IPS-18a (cell line): ENCODE measurements around the gene ANKS1B.
"Not testable (repeated sequence)": the region's sequence is repeated elsewhere in the genome, so short reads cannot be mapped to it uniquely, and the experiment has no call there.

Experiments
- H3K27ac ChIP-seq: one replicate; pipeline ENCODE4 v1.5.1; 2013; ENCODE audit warnings: low read length
- H3K27me3 ChIP-seq: one replicate; pipeline ENCODE4 v1.6.1; 2013; ENCODE audit warnings: mild to moderate bottlenecking, low read length; ENCODE audit not compliant: control insufficient read depth, insufficient read depth
- H3K36me3 ChIP-seq: one replicate; pipeline ENCODE4 v1.6.1; 2013; ENCODE audit warnings: low read depth, low read length; ENCODE audit not compliant: control insufficient read depth
- H3K4me1 ChIP-seq: one replicate; pipeline ENCODE4 v1.6.1; 2013; ENCODE audit warnings: low read depth, low read length; ENCODE audit not compliant: control insufficient read depth
- H3K4me3 ChIP-seq: one replicate; pipeline ENCODE4 v1.5.1; 2013; ENCODE audit warnings: low read length
- H3K9ac ChIP-seq: one replicate; pipeline ENCODE4 v1.6.1; 2013; ENCODE audit warnings: mild to moderate bottlenecking, low read length, moderate library complexity
- H3K9me3 ChIP-seq: one replicate; pipeline ENCODE4 v1.6.1; 2013; ENCODE audit warnings: low read depth, low read length; ENCODE audit not compliant: control insufficient read depth

The ANKS1B gene

DNA sequence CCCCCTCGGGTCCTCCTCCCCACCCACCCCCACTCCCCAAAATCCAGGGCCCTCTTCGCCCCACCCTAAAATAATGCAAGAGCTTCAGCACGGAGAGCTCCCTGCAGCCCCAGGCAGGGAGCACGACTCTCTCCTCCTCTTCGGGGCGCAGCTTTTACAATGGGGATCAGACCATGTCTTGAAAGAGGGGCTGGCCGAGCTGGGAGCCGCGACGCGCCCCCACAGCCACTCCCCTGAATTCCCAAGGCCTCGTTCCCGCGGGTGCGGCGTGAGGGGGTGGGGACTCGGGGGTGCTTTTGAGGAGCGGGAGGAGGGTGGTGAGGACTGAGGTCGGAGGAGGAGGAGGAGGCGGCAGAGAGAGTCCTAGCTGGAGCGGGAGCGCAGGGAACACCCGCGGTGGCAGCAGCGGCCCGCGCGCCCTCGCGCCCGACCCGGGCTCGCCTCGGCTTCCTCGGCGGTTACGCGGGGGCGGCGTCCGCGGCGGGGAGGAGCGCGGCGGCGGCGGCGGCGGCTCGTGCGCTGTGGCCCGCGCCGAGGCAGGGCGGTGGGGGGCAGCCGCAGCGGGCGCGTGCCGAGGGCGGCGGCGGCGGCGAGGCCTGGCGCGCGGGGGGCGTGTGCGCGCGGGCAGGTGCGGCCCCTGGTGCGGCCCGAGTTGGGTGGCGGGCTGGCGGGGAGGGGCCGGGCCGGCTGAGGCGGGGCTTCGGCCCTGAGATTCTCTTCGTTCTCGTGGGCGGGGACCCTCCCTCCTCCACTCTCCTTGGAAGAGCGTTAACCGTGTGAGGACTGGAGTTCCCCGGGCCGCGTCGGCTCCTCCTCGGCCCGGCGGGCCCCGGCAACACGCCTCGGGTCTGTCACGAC is at the start of gene ANKS1B:
Gene ANKS1B (minus strand): TSS at position 666 of the 858 bp plus-strand sequence. CDS start 699 bp downstream, outside the sequence.
- no peaks in the 10 kb centered on the region for H3K36me3 ChIP-seq
- peak within 1 kb of the TSS; percentile 76 for H3K4me3 ChIP-seq
- H3K4me1 ChIP-seq = peaks cover 8% of the 10 kb centered on the region
- H3K9me3 ChIP-seq = no peaks in the 10 kb centered on the region
- H3K9ac ChIP-seq = peak within 1 kb of the TSS; percentile 40
- H3K27ac ChIP-seq = no peak within 1 kb of the TSS
- H3K27me3 ChIP-seq = peaks cover 35% of the 10 kb centered on the region

GRCh38 chr12:100031836-100032235 is 47.1 kb upstream of the ANKS1B start:
- Histone ChIP-seq H3K9me3 (no peaks in the 10 kb centered on the region), H3K27ac (no peak overlapping the region), H3K27me3 (no peaks in the 10 kb centered on the region), H3K9ac (no peak overlapping the region), H3K4me1 (no peaks in the 10 kb centered on the region), H3K36me3 (no peaks in the 10 kb centered on the region), H3K4me3 (no peak overlapping the region)

DNA sequence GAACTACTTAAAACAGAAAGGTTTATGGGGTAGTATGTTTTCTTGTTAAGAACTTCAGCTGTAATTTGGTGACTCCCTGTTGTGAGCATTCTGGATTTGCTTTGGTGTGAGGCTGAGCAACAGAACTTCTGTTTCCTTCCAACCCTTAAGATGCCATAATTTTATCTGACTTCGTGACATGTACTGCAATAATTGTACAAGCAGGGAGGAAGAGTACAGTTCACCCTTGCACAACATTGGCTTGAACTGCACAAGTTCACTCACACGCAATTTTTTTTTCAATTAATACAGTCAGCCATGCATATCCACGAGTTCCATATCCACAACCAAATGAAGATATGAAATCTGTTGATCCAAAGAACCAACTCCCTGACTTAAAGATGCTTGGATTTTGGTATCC is 42.9 kb upstream of the ANKS1B start:
- Histone ChIP-seq H3K4me3 (no peak overlapping the region), H3K36me3 (no peaks in the 10 kb centered on the region)

GRCh38 chr12:100026241-100026640 is 41.5 kb upstream of the ANKS1B start:
- no peaks in the 10 kb centered on the region for H3K36me3 ChIP-seq
- no peak overlapping the region for H3K27ac ChIP-seq
- no peaks in the 10 kb centered on the region for H3K27me3 ChIP-seq
- H3K9ac ChIP-seq = no peak overlapping the region
- H3K4me1 ChIP-seq = no peaks in the 10 kb centered on the region
- H3K9me3 ChIP-seq = no peaks in the 10 kb centered on the region
- no peak overlapping the region for H3K4me3 ChIP-seq

More for the DNA sequence above, 42.9 kb upstream of the ANKS1B start:
- no peaks in the 10 kb centered on the region for H3K27me3 ChIP-seq
- H3K4me1 ChIP-seq = no peaks in the 10 kb centered on the region
- H3K27ac ChIP-seq = no peak overlapping the region
- no peak overlapping the region for H3K9ac ChIP-seq
- H3K9me3 ChIP-seq = no peaks in the 10 kb centered on the region

- no peak overlapping the region for H3K9ac ChIP-seq
- no peaks in the 10 kb centered on the region for H3K9me3 ChIP-seq
- no peaks in the 10 kb centered on the region for H3K36me3 ChIP-seq
- no peaks in the 10 kb centered on the region for H3K4me1 ChIP-seq
- H3K27me3 ChIP-seq = no peaks in the 10 kb centered on the region
- H3K27ac ChIP-seq = no peak overlapping the region
- H3K4me3 ChIP-seq = no peak overlapping the region
Observed at GRCh38 chr12:100024974-100025555, 40.3 kb upstream of the ANKS1B start.

DNA sequence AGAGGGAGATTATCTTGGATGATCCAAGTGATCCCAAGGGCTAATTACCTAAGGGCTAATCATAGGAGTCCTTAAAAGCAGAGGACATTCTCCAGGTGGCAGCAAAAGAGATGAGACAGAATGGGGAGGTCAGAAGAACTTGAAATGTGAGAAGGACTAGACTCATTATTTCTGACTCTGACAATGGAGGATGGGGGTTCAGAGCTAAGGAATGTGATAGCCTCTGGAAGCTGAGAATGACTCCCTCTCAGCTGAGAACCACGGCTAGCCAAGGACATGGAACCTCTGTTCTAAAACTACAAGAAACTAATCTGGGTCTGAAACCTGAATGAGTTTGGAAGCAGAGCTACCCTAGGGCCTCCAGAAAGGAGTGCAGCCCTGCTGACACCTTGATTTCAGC is 35.6 kb upstream of the ANKS1B start:
- H3K9ac ChIP-seq = no peak overlapping the region
- H3K4me1 ChIP-seq = no peaks in the 10 kb centered on the region
- H3K4me3 ChIP-seq = no peak overlapping the region
- no peaks in the 10 kb centered on the region for H3K9me3 ChIP-seq
- no peaks in the 10 kb centered on the region for H3K36me3 ChIP-seq
- no peak overlapping the region for H3K27ac ChIP-seq
- H3K27me3 ChIP-seq = no peaks in the 10 kb centered on the region

DNA sequence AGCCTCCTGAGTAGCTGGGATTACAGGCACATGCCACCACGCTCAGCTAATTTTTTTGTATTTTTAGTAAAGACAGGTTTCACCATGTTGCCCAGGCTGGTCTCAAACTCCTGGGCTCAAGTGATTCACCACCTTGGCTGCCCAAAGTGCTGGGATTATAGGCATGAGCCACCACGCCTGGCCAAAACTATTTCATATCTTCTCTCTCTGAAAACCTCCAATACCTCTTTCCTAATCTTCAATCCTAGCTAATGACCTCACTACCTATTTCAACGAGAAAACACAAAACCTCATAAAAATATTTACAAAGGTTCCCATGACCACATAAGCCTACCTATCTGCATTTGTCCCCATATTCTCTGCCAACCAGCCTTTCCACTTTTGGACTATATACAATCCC is 32.3 kb upstream of the ANKS1B start:
- Histone ChIP-seq H3K4me3 (no peak overlapping the region), H3K27me3 (no peaks in the 10 kb centered on the region), H3K9ac (no peak overlapping the region), H3K27ac (no peak overlapping the region), H3K4me1 (no peaks in the 10 kb centered on the region), H3K36me3 (no peaks in the 10 kb centered on the region), H3K9me3 (no peaks in the 10 kb centered on the region)

DNA sequence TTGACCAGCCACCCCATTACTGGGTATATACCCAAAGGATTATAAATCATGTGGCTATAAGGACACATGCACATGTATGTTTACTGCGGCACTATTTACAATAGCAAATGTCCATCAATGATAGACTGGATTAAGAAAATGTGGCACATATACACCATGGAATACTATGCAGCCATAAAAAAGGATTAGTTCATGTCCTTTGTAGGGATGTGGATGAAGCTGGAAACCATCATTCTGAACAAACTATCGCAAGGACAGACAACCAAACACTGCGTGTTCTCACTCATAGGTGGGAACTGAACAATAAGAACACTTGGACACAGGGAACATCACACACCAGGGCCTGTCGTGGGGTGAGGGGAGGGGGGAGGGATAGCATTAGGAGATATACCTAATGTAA is 31.6 kb upstream of the ANKS1B start:
- not testable (repeated sequence) for H3K27me3 ChIP-seq, H3K27ac ChIP-seq, H3K36me3 ChIP-seq, H3K9me3 ChIP-seq, H3K4me1 ChIP-seq, H3K9ac ChIP-seq, H3K4me3 ChIP-seq

DNA sequence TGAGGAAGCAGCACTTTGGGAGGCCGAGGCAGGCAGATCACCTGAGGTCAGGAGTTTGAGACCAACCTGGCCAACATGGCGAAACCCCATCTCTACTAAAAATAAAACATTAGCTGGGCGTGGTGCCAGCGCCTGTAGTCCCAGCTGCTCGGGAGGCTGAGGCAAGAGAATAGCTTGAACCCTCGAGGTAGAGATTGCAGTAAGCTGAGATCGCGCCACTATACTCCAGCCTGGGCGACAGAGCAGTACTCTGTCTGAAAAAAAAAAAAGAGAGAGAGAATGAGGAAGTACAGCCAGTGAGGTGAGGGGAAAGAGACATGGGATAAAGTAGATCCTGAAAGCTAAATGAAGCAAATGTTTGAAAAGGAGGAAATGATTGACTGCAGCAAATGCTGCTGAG is 21.1 kb upstream of the ANKS1B start:
- not testable (repeated sequence) for H3K27me3 ChIP-seq, H3K36me3 ChIP-seq, H3K9me3 ChIP-seq, H3K27ac ChIP-seq, H3K4me1 ChIP-seq, H3K9ac ChIP-seq, H3K4me3 ChIP-seq

DNA sequence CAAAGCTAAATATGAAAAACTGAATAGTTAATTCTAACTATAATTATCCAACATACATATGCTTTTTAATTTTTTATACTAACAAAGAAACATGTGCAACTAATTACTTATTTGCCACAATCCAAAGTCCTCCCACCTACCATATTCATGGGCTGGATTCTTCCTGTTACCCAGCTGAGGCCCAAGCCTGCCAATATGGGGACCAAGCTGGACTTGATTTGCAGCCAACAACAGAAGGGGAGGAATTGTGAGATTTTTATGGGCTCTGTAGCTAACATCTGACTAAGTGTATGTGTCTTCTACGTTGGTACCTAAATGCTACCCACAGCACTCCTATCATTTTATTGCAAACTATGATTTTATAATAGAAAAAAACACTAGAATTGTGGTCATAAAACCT is 13.1 kb upstream of the ANKS1B start:
- H3K4me1 ChIP-seq = no peaks in the 10 kb centered on the region
- no peaks in the 10 kb centered on the region for H3K9me3 ChIP-seq
- H3K27ac ChIP-seq = no peak overlapping the region
- no peak overlapping the region for H3K9ac ChIP-seq
- H3K4me3 ChIP-seq = no peak overlapping the region
- H3K36me3 ChIP-seq = no peaks in the 10 kb centered on the region
- H3K27me3 ChIP-seq = no peaks in the 10 kb centered on the region

GRCh38 chr12:99996095-99996494 is 11.4 kb upstream of the ANKS1B start:
- Histone ChIP-seq H3K36me3 (no peaks in the 10 kb centered on the region), H3K9me3 (no peaks in the 10 kb centered on the region), H3K9ac (no peak overlapping the region), H3K27me3 (no peaks in the 10 kb centered on the region), H3K4me1 (no peaks in the 10 kb centered on the region), H3K4me3 (no peak overlapping the region), H3K27ac (no peak overlapping the region)

- Histone ChIP-seq H3K4me1 (peaks cover 8% of the 10 kb centered on the region), H3K4me3 (peak overlapping the region; percentile 76), H3K27me3 (peaks cover 35% of the 10 kb centered on the region), H3K9ac (peak overlapping the region; percentile 39), H3K9me3 (no peaks in the 10 kb centered on the region), H3K27ac (no peak overlapping the region), H3K36me3 (no peaks in the 10 kb centered on the region)
Observed at GRCh38 chr12:99985631-99986030, 895 bp upstream of the ANKS1B start.
